A673 (cell line): ENCODE measurements around the gene PADI6. TPM values are rescaled to one million over a fixed set of nuclear protein-coding genes. Genes with fewer than 3 reads are reported as not detected.

Experiments
- BruUV-seq: library from RNA; stranded (reverse); fragments of 400-500 nt; replicated peaks from 2 replicates; lab custom pipeline; 2021; lab: Mats Ljungman, UMichigan
- CTCF ChIA-PET: fragments of 300-600 bp; sonication (Branson Sonifier 250); formaldehyde crosslinking; loops from one replicate; lab custom pipeline; 2022; ENCODE audit warnings: antibody characterized with exemption; lab: Charles Lee
- POLR2A ChIA-PET: fragments of 300-600 bp; sonication (Branson Sonifier 250); formaldehyde crosslinking; loops from one replicate; lab custom pipeline; 2022; ENCODE audit warnings: antibody characterized with exemption; ENCODE audit not compliant: low non-redundant PET; lab: Charles Lee
- DNase-seq: peaks from one replicate; pipeline ENCODE4 v3.0.0-alpha.2; 2015; ENCODE audit warnings: low spot score
- H3K27ac ChIP-seq: fragments of 200-600 bp; sonication (generic); 2 replicates; pipeline ENCODE4 v1.5.1; 2016; ENCODE audit warnings: mixed run types, low read depth, mild to moderate bottlenecking, mixed read lengths, antibody characterized with exemption, low read length; ENCODE audit not compliant: poor library complexity, severe bottlenecking
- H3K27me3 ChIP-seq: fragments of 200-600 bp; sonication (generic); replicated peaks from 2 replicates; pipeline ENCODE4 v1.6.1; 2017; ENCODE audit warnings: mixed run types, low read depth, mild to moderate bottlenecking, mixed read lengths, antibody characterized with exemption, low read length; ENCODE audit not compliant: insufficient read depth, poor library complexity
- H3K36me3 ChIP-seq: fragments of 200-600 bp; sonication (generic); 2 replicates; pipeline ENCODE4 v1.6.1; 2016; ENCODE audit warnings: mixed run types, mild to moderate bottlenecking, mixed read lengths, antibody characterized with exemption, low read length; ENCODE audit not compliant: insufficient read depth, poor library complexity, severe bottlenecking
- H3K4me1 ChIP-seq: fragments of 200-600 bp; sonication (generic); 2 replicates; pipeline ENCODE4 v1.6.1; 2017; ENCODE audit warnings: mixed run types, mild to moderate bottlenecking, mixed read lengths, antibody characterized with exemption, low read length; ENCODE audit not compliant: insufficient read depth, poor library complexity, severe bottlenecking
- H3K4me3 ChIP-seq: fragments of 200-600 bp; sonication (generic); 2 replicates; pipeline ENCODE4 v1.5.1; 2016; ENCODE audit warnings: low read depth, mixed run types, mild to moderate bottlenecking, mixed read lengths, low read length; ENCODE audit not compliant: poor library complexity, severe bottlenecking
- H3K9me3 ChIP-seq: fragments of 200-600 bp; sonication (generic); 2 replicates; pipeline ENCODE4 v1.6.1; 2016; ENCODE audit warnings: mixed run types, low read depth, mild to moderate bottlenecking, mixed read lengths, antibody characterized with exemption, low read length; ENCODE audit not compliant: poor library complexity, severe bottlenecking
- EZH2 ChIP-seq: fragments of 200-600 bp; sonication (generic); IDR thresholded peaks from 2 replicates; pipeline ENCODE4 v1.6.1; 2017; ENCODE audit warnings: borderline replicate concordance, low read depth, mild to moderate bottlenecking, mixed read lengths, antibody characterized with exemption, low read length; ENCODE audit not compliant: poor library complexity, severe bottlenecking
- intact Hi-C: fragments of 100-400 bp; cut with micrococcal nuclease; formaldehyde crosslinking; loops from one replicate; pipeline ENCODE4 v1.10.0; 2022; ENCODE audit not compliant: unreplicated experiment
- total RNA-seq: library from RNA; stranded (reverse); gene quantifications from 2 replicates; pipeline ENCODE4 v1.2.3, GENCODE V29; 2021
- TF ChIP-seq, protein P1 (sequence below): fragments of 300-800, 200-600 bp; sonication (generic); conservative IDR thresholded peaks from 2 replicates; pipeline ENCODE4 v1.5.1; 2017; ENCODE audit warnings: low read depth, mild to moderate bottlenecking, antibody characterized with exemption, low read length, moderate library complexity, mixed read lengths

The PADI6 gene
- total RNA-seq, 1 experiment from 2014 or later = not detected

DNA sequence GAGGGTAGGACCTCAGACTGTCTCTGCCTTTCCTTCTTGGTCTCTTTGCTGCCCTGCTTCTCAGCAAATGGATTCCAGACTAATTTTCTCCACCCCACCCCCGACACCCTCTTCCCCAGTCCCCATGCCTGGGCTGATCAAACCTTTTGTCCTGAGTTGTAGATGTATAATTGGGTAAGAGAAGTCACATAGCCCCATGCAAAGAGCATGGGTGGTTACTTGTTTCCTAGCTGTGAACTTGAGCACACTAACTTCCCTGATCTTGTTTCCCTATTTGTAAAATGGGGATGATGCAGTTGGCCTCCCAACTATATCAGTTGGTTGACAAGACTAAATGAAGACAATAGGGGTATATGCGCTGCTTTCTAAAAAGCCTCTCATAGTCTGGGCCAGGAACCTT is 9.2 kb downstream of the PADI6 start:
- no peaks in the 10 kb centered on the region for H3K27me3 ChIP-seq
- CTCF ChIA-PET = no interaction called here
- no TSS peak for BruUV-seq

DNA sequence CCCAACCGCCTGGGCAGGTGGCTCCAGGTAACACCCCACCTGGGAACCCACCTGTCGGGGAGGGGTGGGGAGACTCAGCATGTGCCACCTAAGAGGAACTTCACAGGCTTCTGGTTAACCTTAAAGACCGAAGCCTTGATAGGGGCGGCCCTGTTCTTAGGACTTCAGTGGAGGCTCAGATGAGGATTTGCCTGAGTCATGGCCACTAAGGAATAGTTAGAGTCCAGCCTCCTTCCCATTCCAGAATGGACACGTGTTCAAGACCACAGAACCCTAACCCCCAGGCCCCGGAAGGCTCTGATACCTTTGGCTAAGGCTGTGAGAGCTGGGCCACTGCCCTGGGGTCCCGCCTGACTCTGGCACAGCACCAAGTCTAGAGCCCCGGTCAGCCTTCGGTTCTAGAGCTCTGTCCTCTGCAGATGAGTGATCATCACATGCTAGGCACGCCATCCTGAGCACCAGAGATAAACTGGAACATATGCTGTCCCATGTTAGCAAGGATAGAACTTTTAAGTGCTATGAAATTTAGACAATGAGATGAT is 20.3 kb downstream of the PADI6 start:
- TF ChIP-seq EZH2 = no peak
- TF ChIP-seq, protein P1, sequence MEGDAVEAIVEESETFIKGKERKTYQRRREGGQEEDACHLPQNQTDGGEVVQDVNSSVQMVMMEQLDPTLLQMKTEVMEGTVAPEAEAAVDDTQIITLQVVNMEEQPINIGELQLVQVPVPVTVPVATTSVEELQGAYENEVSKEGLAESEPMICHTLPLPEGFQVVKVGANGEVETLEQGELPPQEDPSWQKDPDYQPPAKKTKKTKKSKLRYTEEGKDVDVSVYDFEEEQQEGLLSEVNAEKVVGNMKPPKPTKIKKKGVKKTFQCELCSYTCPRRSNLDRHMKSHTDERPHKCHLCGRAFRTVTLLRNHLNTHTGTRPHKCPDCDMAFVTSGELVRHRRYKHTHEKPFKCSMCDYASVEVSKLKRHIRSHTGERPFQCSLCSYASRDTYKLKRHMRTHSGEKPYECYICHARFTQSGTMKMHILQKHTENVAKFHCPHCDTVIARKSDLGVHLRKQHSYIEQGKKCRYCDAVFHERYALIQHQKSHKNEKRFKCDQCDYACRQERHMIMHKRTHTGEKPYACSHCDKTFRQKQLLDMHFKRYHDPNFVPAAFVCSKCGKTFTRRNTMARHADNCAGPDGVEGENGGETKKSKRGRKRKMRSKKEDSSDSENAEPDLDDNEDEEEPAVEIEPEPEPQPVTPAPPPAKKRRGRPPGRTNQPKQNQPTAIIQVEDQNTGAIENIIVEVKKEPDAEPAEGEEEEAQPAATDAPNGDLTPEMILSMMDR = no peak
- BruUV-seq = no TSS peak
- POLR2A ChIA-PET = no interaction called here
- Histone ChIP-seq H3K27me3 (no peaks in the 10 kb centered on the region), H3K27ac (no peak overlapping the region), H3K36me3 (no peaks in the 10 kb centered on the region), H3K4me3 (no peak overlapping the region), H3K4me1 (no peaks in the 10 kb centered on the region), H3K9me3 (no peaks in the 10 kb centered on the region)
- CTCF ChIA-PET = no interaction called here
- intact Hi-C loops = no loop called here
- DNase-seq = no peak

More for the DNA sequence above, 9.2 kb downstream of the PADI6 start:
- intact Hi-C loops = no loop called here
- POLR2A ChIA-PET = no interaction called here
- no peak for TF ChIP-seq EZH2
- TF ChIP-seq, protein P1 = no peak
- H3K9me3 ChIP-seq = no peaks in the 10 kb centered on the region
- H3K27ac ChIP-seq = no peak overlapping the region
- no peaks in the 10 kb centered on the region for H3K36me3 ChIP-seq
- H3K4me1 ChIP-seq = no peaks in the 10 kb centered on the region
- DNase-seq = no peak
- H3K4me3 ChIP-seq = no peak overlapping the region

GRCh38 chr1:17393230-17393629 is 21.2 kb downstream of the PADI6 start:
- no TSS peak for BruUV-seq
- CTCF ChIA-PET = no interaction called here
- no peak for DNase-seq

More at GRCh38 chr1:17393230-17393629, 21.2 kb downstream of the PADI6 start:
- H3K9me3 ChIP-seq = no peaks in the 10 kb centered on the region
- no peaks in the 10 kb centered on the region for H3K36me3 ChIP-seq
- no peak overlapping the region for H3K27ac ChIP-seq
- intact Hi-C loops = no loop called here
- POLR2A ChIA-PET = no interaction called here
- TF ChIP-seq EZH2 = no peak
- TF ChIP-seq, protein P1 = no peak
- H3K4me1 ChIP-seq = no peaks in the 10 kb centered on the region
- no peaks in the 10 kb centered on the region for H3K27me3 ChIP-seq
- no peak overlapping the region for H3K4me3 ChIP-seq
